GM21576 (cell line): ENCODE data around the gene XPO6.
"Not testable (repeated sequence)": the region's sequence is repeated elsewhere in the genome, so short reads cannot be mapped to it uniquely, and the experiment has no call there.

Experiments used
- ATAC-seq: cut with Tn5 transposase; IDR thresholded peaks from one replicate; pipeline ENCODE4 v1.9.1; 2021; ENCODE audit warnings: mild to moderate bottlenecking, moderate library complexity; ENCODE audit not compliant: unreplicated experiment

The XPO6 gene

GRCh38 chr16:28118637-28119036, 93.1 kb downstream of the XPO6 start:
- no peak for ATAC-seq

- no peak for ATAC-seq
Observed at GRCh38 chr16:28117168-28117565, 94.6 kb downstream of the XPO6 start.

- ATAC-seq = not testable (repeated sequence)
Observed at GRCh38 chr16:28115866-28116265, 95.9 kb downstream of the XPO6 start.

- no peak for ATAC-seq
Observed at GRCh38 chr16:28112908-28113307, 98.9 kb downstream of the XPO6 start.

- no peak for ATAC-seq
Observed at GRCh38 chr16:28110977-28111376, 100.8 kb downstream of the XPO6 start.

GRCh38 chr16:28110479-28110878, 101.3 kb downstream of the XPO6 start:
- ATAC-seq = no peak

GRCh38 chr16:28110074-28110473, 101.7 kb downstream of the XPO6 start:
- ATAC-seq = no peak

- ATAC-seq = no peak
Observed at GRCh38 chr16:28108590-28109247, 103.0 kb downstream of the XPO6 start.

GRCh38 chr16:28107232-28107631, 104.5 kb downstream of the XPO6 start:
- no peak for ATAC-seq

- no peak for ATAC-seq
Observed at GRCh38 chr16:28106467-28107215, 105.1 kb downstream of the XPO6 start.

- ATAC-seq = no peak
Observed at GRCh38 chr16:28105954-28106353, 105.8 kb downstream of the XPO6 start.

GRCh38 chr16:28105297-28105696, 106.5 kb downstream of the XPO6 start:
- ATAC-seq = no peak

- ATAC-seq = no peak
Observed at GRCh38 chr16:28104404-28104803, 107.4 kb downstream of the XPO6 start.

GRCh38 chr16:28103516-28104170, 108.1 kb downstream of the XPO6 start:
- no peak for ATAC-seq

GRCh38 chr16:28101533-28101890, 110.3 kb downstream of the XPO6 start:
- no peak for ATAC-seq

- ATAC-seq = no peak
Observed at GRCh38 chr16:28100810-28101532, 110.8 kb downstream of the XPO6 start.

- ATAC-seq = no peak
Observed at GRCh38 chr16:28098959-28099945, 112.5 kb downstream of the XPO6 start.

GRCh38 chr16:28098171-28098958, 113.4 kb downstream of the XPO6 start:
- no peak for ATAC-seq
